GM13976 (cell line): ENCODE measurements around the gene KCNG1.

Experiments
- DNase-seq: peaks from one replicate; pipeline ENCODE4 v3.0.0; 2012; ENCODE audit warnings: low spot score
- in situ Hi-C: fragments of 300-500 bp; cut with MboI; formaldehyde crosslinking; loops from one replicate; pipeline ENCODE4 v1.12.0; 2022; ENCODE audit warnings: low sequenced_read_pairs, mixed read lengths, inconsistent platforms; ENCODE audit not compliant: unreplicated experiment
- TF ChIP-seq, protein P1 (sequence below): IDR thresholded peaks from 2 replicates; pipeline ENCODE4 v1.5.1; 2012; ENCODE audit warnings: borderline replicate concordance, mild to moderate bottlenecking; ENCODE audit not compliant: insufficient read depth; ENCODE audit errors: extremely low read depth, missing control alignments, control extremely low read depth

The KCNG1 gene

DNA sequence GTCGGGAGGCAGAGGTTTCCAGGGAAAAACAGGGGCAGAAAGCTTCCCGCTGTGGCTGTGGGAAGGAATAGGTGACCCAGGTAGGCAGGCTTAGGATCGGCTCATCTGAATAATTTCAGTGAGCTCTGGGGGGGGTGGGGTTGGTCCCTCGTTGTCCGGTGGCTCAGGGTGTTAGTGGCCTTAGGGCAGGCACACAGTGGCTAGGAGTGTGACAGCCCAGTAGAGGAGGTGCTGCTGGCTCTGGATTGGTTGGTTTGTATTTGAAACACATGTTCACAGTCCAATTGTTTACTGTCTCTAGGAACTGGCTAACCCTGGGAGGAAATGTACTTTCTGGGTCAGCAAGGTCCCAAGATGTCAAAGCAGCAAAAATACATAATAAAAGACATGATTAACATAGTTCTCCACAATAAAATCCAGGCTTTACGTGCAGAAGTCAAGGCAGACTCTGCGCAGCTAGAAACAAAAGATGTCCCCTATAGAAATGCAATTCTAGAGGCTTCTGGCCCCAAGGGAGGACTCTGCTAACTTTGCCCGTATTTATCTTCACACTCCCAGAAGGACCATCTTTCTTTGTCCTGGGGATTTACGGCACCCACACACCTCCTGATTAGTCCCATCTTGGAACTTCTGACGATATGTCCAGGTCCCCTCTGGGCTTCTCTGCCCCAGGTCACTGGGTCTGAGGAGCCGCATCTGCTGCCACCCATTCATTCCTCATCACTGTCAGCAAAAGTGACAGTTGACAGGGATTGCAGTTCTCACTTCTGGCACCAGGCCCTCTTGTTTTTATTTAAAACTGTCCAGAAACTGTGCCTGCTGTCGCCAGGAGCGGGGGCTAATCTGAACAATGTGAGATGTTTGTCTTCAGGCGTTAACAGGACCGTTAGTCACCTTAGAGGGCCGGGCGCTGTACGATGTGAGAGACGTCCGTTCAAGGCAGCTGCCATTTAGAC lies 45.6 kb downstream of the KCNG1 start:
- no peak for DNase-seq
- in situ Hi-C loops: loop anchor here (25.0 kb wide), 1 partner anchor 635 kb away; no protein-coding TSS in a partner anchor
- TF ChIP-seq, protein P1, sequence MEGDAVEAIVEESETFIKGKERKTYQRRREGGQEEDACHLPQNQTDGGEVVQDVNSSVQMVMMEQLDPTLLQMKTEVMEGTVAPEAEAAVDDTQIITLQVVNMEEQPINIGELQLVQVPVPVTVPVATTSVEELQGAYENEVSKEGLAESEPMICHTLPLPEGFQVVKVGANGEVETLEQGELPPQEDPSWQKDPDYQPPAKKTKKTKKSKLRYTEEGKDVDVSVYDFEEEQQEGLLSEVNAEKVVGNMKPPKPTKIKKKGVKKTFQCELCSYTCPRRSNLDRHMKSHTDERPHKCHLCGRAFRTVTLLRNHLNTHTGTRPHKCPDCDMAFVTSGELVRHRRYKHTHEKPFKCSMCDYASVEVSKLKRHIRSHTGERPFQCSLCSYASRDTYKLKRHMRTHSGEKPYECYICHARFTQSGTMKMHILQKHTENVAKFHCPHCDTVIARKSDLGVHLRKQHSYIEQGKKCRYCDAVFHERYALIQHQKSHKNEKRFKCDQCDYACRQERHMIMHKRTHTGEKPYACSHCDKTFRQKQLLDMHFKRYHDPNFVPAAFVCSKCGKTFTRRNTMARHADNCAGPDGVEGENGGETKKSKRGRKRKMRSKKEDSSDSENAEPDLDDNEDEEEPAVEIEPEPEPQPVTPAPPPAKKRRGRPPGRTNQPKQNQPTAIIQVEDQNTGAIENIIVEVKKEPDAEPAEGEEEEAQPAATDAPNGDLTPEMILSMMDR: no peak

DNA sequence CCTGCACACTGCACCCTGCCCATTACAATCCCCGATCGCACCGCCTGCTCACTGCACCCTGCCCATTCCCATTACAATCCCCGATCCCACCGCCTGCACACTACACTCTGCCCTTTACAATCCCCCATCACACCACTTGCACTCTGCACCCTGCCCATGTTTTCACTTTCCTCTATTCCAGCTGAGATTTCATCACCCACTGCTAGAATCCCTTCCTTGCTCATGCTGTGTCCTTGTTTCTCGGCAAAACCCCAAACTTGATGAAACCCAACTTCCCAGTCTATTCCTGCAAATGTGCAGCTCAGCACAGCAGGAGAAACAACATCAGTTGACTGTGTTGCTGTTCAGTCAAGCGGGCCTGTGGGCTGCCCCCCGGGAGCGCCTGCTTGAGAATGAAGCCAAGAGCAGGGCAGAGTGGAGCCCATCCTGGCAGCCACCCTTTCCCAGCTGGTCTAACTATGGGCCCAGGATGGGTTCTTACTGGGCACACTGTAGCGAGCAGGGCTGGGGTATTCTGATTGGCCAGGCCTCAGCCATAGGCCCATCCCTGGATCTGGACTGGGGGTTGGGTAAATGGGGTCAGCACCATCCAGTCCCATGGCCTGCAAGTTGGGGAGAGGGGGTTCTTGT lies 47.1 kb downstream of the KCNG1 start:
- DNase-seq: no peak
- in situ Hi-C loops: loop anchor here (25.0 kb wide), 1 partner anchor 636 kb away; no protein-coding TSS in a partner anchor
- TF ChIP-seq, protein P1: no peak

DNA sequence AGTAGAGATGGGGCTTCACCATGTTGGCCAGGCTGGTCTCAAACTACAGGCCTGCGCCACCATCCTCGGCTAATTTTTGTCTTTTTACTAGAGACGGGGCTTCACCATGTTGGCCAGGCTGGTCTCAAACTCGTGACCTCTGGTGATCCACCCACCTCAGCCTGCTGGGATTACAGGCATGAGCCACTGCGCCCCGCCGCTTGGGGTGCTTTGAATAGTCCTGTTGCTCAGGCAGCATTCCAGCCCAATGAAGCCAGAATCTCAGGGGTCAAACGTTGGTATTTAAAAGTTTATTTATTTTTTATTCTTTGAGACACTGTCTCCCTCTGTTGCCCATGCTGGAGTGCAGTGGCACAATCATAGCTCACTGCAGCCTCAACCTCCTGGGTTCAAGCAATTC lies 53.0 kb downstream of the KCNG1 start:
- in situ Hi-C loops: no loop called here
- DNase-seq: no peak
- TF ChIP-seq, protein P1: no peak

DNA sequence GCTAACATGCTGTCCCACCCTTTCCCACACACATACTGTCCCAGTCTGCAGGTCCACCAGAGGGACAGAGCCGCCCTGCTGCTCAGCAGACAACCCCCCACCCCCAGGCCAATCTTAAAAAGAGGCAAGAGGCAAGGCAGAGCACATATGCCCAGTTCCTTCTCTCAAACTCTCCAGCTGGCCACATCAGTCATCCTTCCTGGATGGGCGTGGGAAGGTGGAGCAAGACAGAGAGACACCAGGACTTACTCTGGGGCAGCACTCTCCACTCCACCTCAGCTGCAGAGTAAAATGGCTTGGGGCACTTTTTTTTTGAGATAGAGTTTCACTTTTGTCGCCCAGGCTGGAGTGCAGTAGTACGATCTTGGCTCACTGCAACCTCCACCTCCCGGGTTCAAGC lies 53.5 kb downstream of the KCNG1 start:
- DNase-seq: no peak
- TF ChIP-seq, protein P1: no peak
- in situ Hi-C loops: no loop called here

DNA sequence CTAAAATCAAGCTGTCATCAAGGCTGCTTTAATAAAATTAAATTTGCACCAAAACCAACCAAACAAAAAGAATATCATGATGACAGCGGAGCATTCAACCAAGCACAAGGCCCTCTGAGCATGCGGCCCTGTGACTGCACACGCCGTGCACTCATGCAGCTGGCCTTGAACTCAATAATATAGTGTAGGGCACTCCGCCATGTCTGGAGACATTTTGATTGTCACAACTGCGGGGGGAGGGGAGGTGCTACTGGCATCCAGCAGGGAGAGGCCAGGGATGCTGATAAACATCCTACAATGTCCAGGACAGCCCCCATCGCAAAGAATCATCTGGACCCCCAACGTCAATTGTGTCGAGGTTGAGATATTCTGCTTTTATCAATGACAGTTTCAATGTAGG lies 54.6 kb downstream of the KCNG1 start:
- TF ChIP-seq, protein P1: no peak
- no peak for DNase-seq
- in situ Hi-C loops: no loop called here

DNA sequence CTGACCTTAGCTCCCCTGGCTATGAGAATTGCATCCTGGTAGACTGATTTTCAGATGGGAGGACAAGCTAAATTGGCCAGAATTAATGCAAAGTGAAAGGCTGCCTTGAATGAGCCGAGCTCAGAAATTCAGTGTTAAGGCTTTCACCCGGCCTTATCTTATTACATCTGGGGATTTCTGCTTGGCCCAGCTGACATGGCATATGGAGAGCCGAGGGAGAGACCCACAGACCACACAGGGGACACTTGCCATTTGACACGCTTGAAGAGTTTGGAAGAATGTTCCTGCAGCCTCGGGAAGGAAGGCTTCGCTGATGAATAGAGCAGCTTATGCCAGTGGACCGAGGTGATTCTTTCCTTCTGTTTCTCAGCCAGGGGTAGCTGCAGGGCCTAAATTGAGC lies 55.3 kb downstream of the KCNG1 start:
- in situ Hi-C loops: no loop called here
- TF ChIP-seq, protein P1: no peak
- DNase-seq: no peak
